Astrocyte (in vitro differentiated cells and primary cell): ENCODE measurements around the gene NPHP4.

Experiments used
- EZH2 ChIP-seq: IDR thresholded peaks from 2 replicates; pipeline ENCODE4 v1.6.1; 2012; ENCODE audit warnings: mild to moderate bottlenecking, low read length, inconsistent platforms; ENCODE audit not compliant: insufficient read depth
- TF ChIP-seq, protein P1 (sequence below): IDR thresholded peaks from 2 replicates; pipeline ENCODE4 v1.5.1; 2011; ENCODE audit warnings: low read depth, mild to moderate bottlenecking, inconsistent platforms, low read length, moderate library complexity; ENCODE audit not compliant: insufficient read depth

- TF ChIP-seq, protein P1, sequence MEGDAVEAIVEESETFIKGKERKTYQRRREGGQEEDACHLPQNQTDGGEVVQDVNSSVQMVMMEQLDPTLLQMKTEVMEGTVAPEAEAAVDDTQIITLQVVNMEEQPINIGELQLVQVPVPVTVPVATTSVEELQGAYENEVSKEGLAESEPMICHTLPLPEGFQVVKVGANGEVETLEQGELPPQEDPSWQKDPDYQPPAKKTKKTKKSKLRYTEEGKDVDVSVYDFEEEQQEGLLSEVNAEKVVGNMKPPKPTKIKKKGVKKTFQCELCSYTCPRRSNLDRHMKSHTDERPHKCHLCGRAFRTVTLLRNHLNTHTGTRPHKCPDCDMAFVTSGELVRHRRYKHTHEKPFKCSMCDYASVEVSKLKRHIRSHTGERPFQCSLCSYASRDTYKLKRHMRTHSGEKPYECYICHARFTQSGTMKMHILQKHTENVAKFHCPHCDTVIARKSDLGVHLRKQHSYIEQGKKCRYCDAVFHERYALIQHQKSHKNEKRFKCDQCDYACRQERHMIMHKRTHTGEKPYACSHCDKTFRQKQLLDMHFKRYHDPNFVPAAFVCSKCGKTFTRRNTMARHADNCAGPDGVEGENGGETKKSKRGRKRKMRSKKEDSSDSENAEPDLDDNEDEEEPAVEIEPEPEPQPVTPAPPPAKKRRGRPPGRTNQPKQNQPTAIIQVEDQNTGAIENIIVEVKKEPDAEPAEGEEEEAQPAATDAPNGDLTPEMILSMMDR, result no peak
- no peak for TF ChIP-seq EZH2
Measured at GRCh38 chr1:5889462-5889861, 102.8 kb downstream of the NPHP4 start.
